ENCODE data around the gene LRRC45.

GRCh38 chr17:82004517-82005455, 18.3 kb upstream of the LRRC45 start:
- TF ChIP-seq EZH2 (IDR thresholded peaks at IDR 0.05; ENCODE audit: low read depth, unreplicated experiment): no peak
- no peak for TF ChIP-seq CTCF (conservative IDR thresholded peaks at IDR 0.05; ENCODE audit: low read depth in 2 of 2)
- TF ChIP-seq, protein P1, sequence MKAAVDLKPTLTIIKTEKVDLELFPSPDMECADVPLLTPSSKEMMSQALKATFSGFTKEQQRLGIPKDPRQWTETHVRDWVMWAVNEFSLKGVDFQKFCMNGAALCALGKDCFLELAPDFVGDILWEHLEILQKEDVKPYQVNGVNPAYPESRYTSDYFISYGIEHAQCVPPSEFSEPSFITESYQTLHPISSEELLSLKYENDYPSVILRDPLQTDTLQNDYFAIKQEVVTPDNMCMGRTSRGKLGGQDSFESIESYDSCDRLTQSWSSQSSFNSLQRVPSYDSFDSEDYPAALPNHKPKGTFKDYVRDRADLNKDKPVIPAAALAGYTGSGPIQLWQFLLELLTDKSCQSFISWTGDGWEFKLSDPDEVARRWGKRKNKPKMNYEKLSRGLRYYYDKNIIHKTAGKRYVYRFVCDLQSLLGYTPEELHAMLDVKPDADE (IDR thresholded peaks at IDR 0.05): no peak
- TF ChIP-seq POLR2AphosphoS5 (IDR thresholded peaks at IDR 0.05; ENCODE audit: low read depth): no peak
